Heart left ventricle (tissue), 16 donors: ENCODE data around the gene PLEKHO2. TPM values are rescaled to one million over a fixed set of nuclear protein-coding genes. Genes with fewer than 3 reads are reported as not detected.

Experiments used
- ATAC-seq, 4 donors: fragments of 200-7000 bp; cut with Tn5 transposase; one replicate each; pipeline ENCODE4 v1.9.1; 2020 to 2022; ENCODE audit warnings: moderate library complexity in 4 of 4, mild to moderate bottlenecking in 3 of 4, moderate number of reproducible peaks in 1 of 4
- DNase-seq, 5 donors: peaks; one replicate each; pipeline ENCODE4 v3.0.0-alpha.2; 2020
- H3K27ac ChIP-seq, 12 donors: fragments of 200-600 bp; sonication (generic) in 4 of 12; one replicate each; pipeline versions ENCODE4 v1.5.0 to v1.8.0; 2016 to 2022; ENCODE audit warnings: mild to moderate bottlenecking in 2 of 12
- H3K27me3 ChIP-seq, 9 donors: fragments of 200-600 bp; sonication (generic) in 2 of 9; one replicate each; pipeline versions ENCODE4 v1.5.1 to v1.8.0; 2016 to 2022; ENCODE audit warnings: mild to moderate bottlenecking in 3 of 9
- H3K36me3 ChIP-seq, 9 donors: fragments of 200-600 bp; sonication (generic) in 2 of 9; one replicate each; pipeline versions ENCODE4 v1.5.0 to v1.8.0; 2018 to 2022; ENCODE audit warnings: mild to moderate bottlenecking in 2 of 9
- H3K4me1 ChIP-seq, 12 donors: fragments of 200-600 bp; sonication (generic) in 4 of 12; one replicate each; pipeline versions ENCODE4 v1.5.0 to v1.8.0; 2016 to 2022; ENCODE audit warnings: mild to moderate bottlenecking in 3 of 12
- H3K4me3 ChIP-seq, 12 donors: fragments of 200-600 bp; sonication (generic) in 4 of 12; one replicate each; pipeline versions ENCODE4 v1.5.0 to v1.8.0; 2017 to 2022; ENCODE audit warnings: mild to moderate bottlenecking in 9 of 12, moderate library complexity in 4 of 12
- H3K9me3 ChIP-seq, 12 donors: fragments of 200-600 bp; sonication (generic) in 4 of 12; one replicate each; pipeline versions ENCODE4 v1.5.0 to v1.8.0; 2016 to 2022; ENCODE audit warnings: mild to moderate bottlenecking in 1 of 12
- CTCF ChIP-seq, 12 donors: fragments of 200-600 bp; sonication (generic) in 4 of 12; IDR thresholded peaks; one replicate each; pipeline versions ENCODE4 v1.5.0 to v1.8.0; 2018 to 2022; ENCODE audit warnings: antibody characterized with exemption in 12 of 12, mild to moderate bottlenecking in 5 of 12
- POLR2A ChIP-seq, 2 donors: fragments of 450-650 bp; IDR thresholded peaks; one replicate each; pipeline ENCODE4 v1.6.1; 2017; ENCODE audit warnings: antibody characterized with exemption in 2 of 2, mild to moderate bottlenecking in 2 of 2, moderate library complexity in 2 of 2
- WGBS, 4 donors: extraction: QIAGEN DNeasy Blood & Tissue Kit in 2 of 4; methylation state at CpG; one replicate each; pipeline versions ENCODE4 v1.1.5 to v1.1.7; 2013 to 2018; 5-methylcytosine and 5-hydroxymethylcytosine counted together
- intact Hi-C, 10 donors: fragments of 100-400 bp; cut with DNase I; formaldehyde crosslinking; loops; one replicate each; pipeline versions ENCODE4 v1.11.1 to v1.14.2; 2022
- polyA plus RNA-seq, 2 donors: library from polyadenylated mRNA; stranded (reverse); fragments of 200-250 nt; gene quantifications; one replicate each; pipeline ENCODE4 v1.2.3, GENCODE V29; 2013
- total RNA-seq, 9 donors: library from RNA; depleted of rRNA in 2 of 9; stranded (reverse); fragments of >200 nt in 2 of 9; fragmentation: NEBNext Ultra II Directional in 3 of 9; extraction: Animal tissue kit (Norgen Biotek cat#: 25700) in 3 of 9; gene quantifications; one replicate each; pipeline versions ENCODE4 v1.1.0 to v1.2.4, GENCODE V29; 2016 to 2023
- donor health status: ischemic (EF 13 %, LVEDD 7.1; RV severe dilation, severe dysfunction).
- donor health status: healthy with polysubstance abuse.
- donor health status: DM: no; HTN: yes; CAD: no.
- donor health status: DM: no; HTN: no; CAD: no.
- donor health status: ischemic (EF 25% LVEDD 6.9; RV normal size, moderate dysfunction).
- donor health status: ischemic (EF 25% LVEDD 5.7; RV mildly dilated, moderate dysfunction).
- donor health status: healthy.
- donor health status: DM: yes; HTN: yes; CAD: no.
- donor health status: ischemic (EF 35%, LVEDD 5.7; RV mildly dilated, moderate dysfunction).
- donor health status: nonischemic (EF 11% LVEDD 7.7; RV severe dilation, severe dysfunction).
- donor health status: DM: yes; HTN: yes; CAD: no.
- donor health status: PGD.
- donor health status: ischemic (EF 29% LVEDD 5.4; RV normal size, mild dysfunction).
- donor health status: nonischemic (EF 23%, LVEDD 6.1; RV moderate dilation, normal function).

Gene PLEKHO2
- total and polyA plus RNA-seq, 11 donors = 5.3 to 50.8 (median 9.2) TPM

GRCh38 chr15:64870353-64870752 lies 28.6 kb downstream of the PLEKHO2 start:
- Histone ChIP-seq H3K27me3 (no peaks in the 10 kb centered on the region), H3K4me1 (peaks cover 0 to 67% (median 13%) of the 10 kb centered on the region in 12 donors), H3K36me3 (peaks cover 0 to 27% (median 13%) of the 10 kb centered on the region in 9 donors), H3K27ac (peak overlapping the region in 4 of 12 donors; percentile 20 to 73 (median 41)), H3K9me3 (no peaks in the 10 kb centered on the region), H3K4me3 (no peak overlapping the region)
- WGBS, 4 donors = 34 to 68% (median 63%) methylated on average over 9 of the region's 9 CpGs
- DNase-seq (no peak), ATAC-seq (no peak)
- TF ChIP-seq POLR2A (IDR thresholded peaks at IDR 0.05) (no peak), CTCF (IDR thresholded peaks at IDR 0.05) (no peak)
- intact Hi-C loops = no loop called here

DNA sequence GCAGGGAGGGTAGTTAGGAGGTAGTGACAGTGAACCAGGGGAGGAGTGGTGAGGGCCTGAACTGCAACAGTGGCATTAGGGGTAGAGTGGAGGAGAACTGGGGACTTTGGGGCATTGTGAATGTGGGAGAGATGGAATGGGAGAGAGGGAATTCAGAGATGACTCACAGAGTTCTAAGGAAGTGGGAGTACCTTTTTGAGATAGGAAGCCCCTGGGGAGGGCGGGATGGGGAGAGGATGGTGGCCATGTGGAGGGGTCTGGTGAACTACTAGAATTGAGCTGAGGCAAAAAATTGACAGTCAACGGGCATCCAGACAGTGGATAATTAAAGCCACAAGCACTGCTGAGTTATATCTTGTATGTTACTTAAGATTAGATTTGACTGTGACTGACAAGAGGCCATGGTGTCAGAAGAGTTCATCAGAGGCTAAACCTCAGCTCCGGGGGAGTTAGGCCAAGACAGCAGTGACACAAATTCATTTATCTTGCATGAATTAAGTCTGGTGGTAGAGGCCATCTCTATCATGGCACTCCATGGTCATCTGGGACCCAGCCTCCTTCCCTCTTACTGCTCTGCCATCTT lies 34.0 kb downstream of the PLEKHO2 start:
- Histone ChIP-seq H3K27me3 (no peaks in the 10 kb centered on the region), H3K27ac (peak overlapping the region in 1 of 12 donors; percentile 95), H3K9me3 (no peaks in the 10 kb centered on the region), H3K4me1 (peaks cover 0 to 82% (median 22%) of the 10 kb centered on the region in 12 donors), H3K36me3 (no peaks in the 10 kb centered on the region), H3K4me3 (no peak overlapping the region)
- no peak for TF ChIP-seq CTCF (IDR thresholded peaks at IDR 0.05)
- TF ChIP-seq POLR2A (IDR thresholded peaks at IDR 0.05) = no peak
- WGBS, 4 donors = 63 to 80% (median 77%) methylated on average over 3 of the region's 3 CpGs
- ATAC-seq (no peak), DNase-seq (no peak)
- intact Hi-C loops = no loop called here

GRCh38 chr15:64877435-64877834 lies 35.7 kb downstream of the PLEKHO2 start:
- Histone ChIP-seq H3K9me3 (no peaks in the 10 kb centered on the region), H3K4me3 (no peak overlapping the region), H3K4me1 (peaks cover 0 to 86% (median 27%) of the 10 kb centered on the region in 12 donors), H3K27me3 (no peaks in the 10 kb centered on the region), H3K36me3 (no peaks in the 10 kb centered on the region), H3K27ac (peak overlapping the region; percentile 32 to 95 (median 75))
- 54 to 61% (median 59%) methylated on average over 2 to 3 of the region's 3 CpGs for WGBS, 4 donors
- ATAC-seq (peak; percentile 59 to 87 (median 75)), DNase-seq (peak; percentile 82 to 91 (median 83))
- TF ChIP-seq POLR2A (IDR thresholded peaks at IDR 0.05) = no peak
- TF ChIP-seq CTCF (IDR thresholded peaks at IDR 0.05) = no peak
- intact Hi-C loops = no loop called here

DNA sequence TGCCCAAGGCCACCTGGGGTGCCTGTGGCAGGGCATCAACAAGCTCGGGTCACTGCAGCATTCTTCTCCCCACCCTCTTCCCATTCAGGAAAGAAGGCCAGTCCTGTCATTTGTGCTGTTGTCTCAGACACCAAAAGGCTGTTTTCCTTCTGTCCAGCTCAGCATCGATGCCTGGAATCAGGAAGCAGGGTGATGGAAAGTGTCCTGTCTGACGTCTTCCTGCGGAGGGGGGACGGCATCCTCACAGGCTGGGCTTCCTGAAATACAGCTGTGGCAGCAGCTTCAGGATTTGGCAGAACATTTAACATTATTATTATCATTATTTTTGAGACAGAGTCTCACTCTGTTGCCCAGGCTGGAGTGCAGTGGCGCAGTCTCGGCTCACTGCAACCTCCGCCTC lies 37.0 kb downstream of the PLEKHO2 start:
- Histone ChIP-seq H3K27me3 (no peaks in the 10 kb centered on the region), H3K36me3 (no peaks in the 10 kb centered on the region), H3K27ac (peak overlapping the region in 10 of 12 donors; percentile 58 to 95 (median 77)), H3K4me3 (no peak overlapping the region), H3K4me1 (peaks cover 2 to 86% (median 32%) of the 10 kb centered on the region in 12 donors), H3K9me3 (no peaks in the 10 kb centered on the region)
- ATAC-seq = peak in 3 of 4 donors; percentile 28 to 56 (median 35)
- 54 to 61% (median 59%) methylated on average over 8 of the region's 8 CpGs for WGBS, 4 donors
- no peak for TF ChIP-seq POLR2A (IDR thresholded peaks at IDR 0.05)
- no peak for TF ChIP-seq CTCF (IDR thresholded peaks at IDR 0.05)
- peak in 4 of 5 donors; percentile 61 to 75 (median 64) for DNase-seq
- intact Hi-C loops = no loop called here
